Testis (tissue), 2 donors: ENCODE results near the gene WTAP.

Source experiments
- CTCF ChIP-seq, 3 experiments: fragments of 450-650 bp in 2 of 3; fragments of 200-600 bp in 1 of 3; sonication (generic) in 1 of 3; IDR thresholded peaks; one replicate each; pipeline ENCODE4 v1.5.1; 2016 to 2019; ENCODE audit warnings: antibody characterized with exemption in 3 of 3, mild to moderate bottlenecking in 2 of 3, moderate library complexity in 1 of 3
- POLR2A ChIP-seq: fragments of 450-650 bp; IDR thresholded peaks from one replicate; pipeline ENCODE4 v1.6.1; 2017; ENCODE audit warnings: antibody characterized with exemption, mild to moderate bottlenecking, moderate library complexity

GRCh38 chr6:159686703-159687102 is 40.6 kb upstream of the WTAP start:
- TF ChIP-seq POLR2A (no peak), CTCF (IDR thresholded peaks at IDR 0.05) (no peak)
